Gastrocnemius medialis (tissue), 4 donors: ENCODE data around the gene PLEKHN1. TPM values are rescaled to one million over a fixed set of nuclear protein-coding genes. Genes with fewer than 3 reads are reported as not detected.

Source experiments
- ATAC-seq, 2 donors: fragments of 150-250 bp; one replicate each; pipeline ENCODE4 v1.9.1; 2016
- DNase-seq, 2 donors: peaks; one replicate each; pipeline ENCODE4 v3.0.0-alpha.2; 2019
- H3K27ac ChIP-seq, 4 donors: fragments of 200-600 bp; sonication (generic); 1 replicate in 1 of 4; 2 replicates in 3 of 4; pipeline ENCODE4 v1.5.1; 2016 to 2018; ENCODE audit warnings: mild to moderate bottlenecking in 2 of 4, moderate library complexity in 1 of 4
- H3K27me3 ChIP-seq, 3 donors: fragments of 200-600 bp; sonication (generic) in 2 of 3; 1 replicate in 1 of 3; 2 replicates in 2 of 3; pipeline versions ENCODE4 v1.5.1 to v1.6.0; 2016 to 2019; ENCODE audit warnings: mild to moderate bottlenecking in 1 of 3, moderate library complexity in 1 of 3
- H3K36me3 ChIP-seq, 2 donors: fragments of 200-600 bp; sonication (generic) in 1 of 2; one replicate each; pipeline ENCODE4 v1.5.1; 2017 to 2018
- H3K4me1 ChIP-seq, 2 donors: fragments of 200-600 bp; sonication (generic) in 1 of 2; one replicate each; pipeline ENCODE4 v1.5.1; 2016 to 2017; ENCODE audit warnings: mild to moderate bottlenecking in 2 of 2
- H3K4me3 ChIP-seq, 4 donors: fragments of 200-600 bp; sonication (generic) in 3 of 4; 1 replicate in 1 of 4; 2 replicates in 3 of 4; pipeline ENCODE4 v1.5.1; 2016 to 2019; ENCODE audit warnings: mild to moderate bottlenecking in 2 of 4
- H3K9me3 ChIP-seq, 3 donors: fragments of 200-600 bp; sonication (generic) in 2 of 3; 1 replicate in 1 of 3; 2 replicates in 2 of 3; pipeline ENCODE4 v1.5.1; 2016 to 2019
- CTCF ChIP-seq, 5 experiments: fragments of 450-650 bp in 3 of 5; fragments of 200-600 bp in 2 of 5; sonication (generic) in 2 of 5; IDR thresholded peaks in 4 of 5; conservative IDR thresholded peaks in 1 of 5; 1 replicate in 4 of 5; 2 replicates in 1 of 5; pipeline ENCODE4 v1.5.1; 2016 to 2019; ENCODE audit warnings: antibody characterized with exemption in 5 of 5, mild to moderate bottlenecking in 3 of 5, moderate library complexity in 3 of 5
- POLR2A ChIP-seq, 2 donors: fragments of 450-650 bp; IDR thresholded peaks; one replicate each; pipeline ENCODE4 v1.6.1; 2017; ENCODE audit warnings: antibody characterized with exemption in 2 of 2, mild to moderate bottlenecking in 2 of 2, moderate library complexity in 2 of 2
- in situ Hi-C, 4 donors: fragments of 200-750 bp; cut with MboI; loops; one replicate each; pipeline versions ENCODE4 v1.15.0 to v1.8.0; 2017; ENCODE audit warnings: low sequenced_read_pairs in 4 of 4
- intact Hi-C: fragments of 100-400 bp; cut with DNase I; formaldehyde crosslinking; loops from one replicate; pipeline ENCODE4 v1.15.1; 2023; ENCODE audit warnings: low total_unique reads
- total RNA-seq, 4 donors: library from RNA; depleted of rRNA; stranded (reverse); fragments of >200 nt; gene quantifications; one replicate each; pipeline versions ENCODE4 v1.1.0 to v1.2.3, GENCODE V29; 2016

PLEKHN1 gene
- total RNA-seq, 4 donors from 2014 or later, result 0.23 TPM; not detected in 3

- no peaks in the 10 kb centered on the region for H3K9me3 ChIP-seq
- H3K27ac ChIP-seq, result no peak overlapping the region
- in situ Hi-C loops, result no loop called here
- no peak overlapping the region for H3K4me3 ChIP-seq
- TF ChIP-seq POLR2A (IDR thresholded peaks at IDR 0.05) (no peak), CTCF (IDR thresholded peaks at IDR 0.05 in 4 of 5, conservative IDR thresholded peaks at IDR 0.05 in 1 of 5) (no peak)
- DNase-seq (no peak), ATAC-seq (no peak)
- H3K27me3 ChIP-seq, result peaks cover 38 to 48% (median 48%) of the 10 kb centered on the region in 3 donors
- H3K4me1 ChIP-seq, result peaks cover 12 to 24% of the 10 kb centered on the region in 2 donors
- peaks cover 0 to 26% of the 10 kb centered on the region in 2 donors for H3K36me3 ChIP-seq
- intact Hi-C loops, result no loop called here
Measured at GRCh38 chr1:942411-942821, 23.9 kb upstream of the PLEKHN1 start.

GRCh38 chr1:942864-943533 lies 23.3 kb upstream of the PLEKHN1 start:
- intact Hi-C loops (no loop called here), in situ Hi-C loops (no loop called here)
- no peak for TF ChIP-seq CTCF (IDR thresholded peaks at IDR 0.05 in 4 of 5, conservative IDR thresholded peaks at IDR 0.05 in 1 of 5)
- TF ChIP-seq POLR2A (IDR thresholded peaks at IDR 0.05), result no peak
- Histone ChIP-seq H3K36me3 (peaks cover 0 to 32% of the 10 kb centered on the region in 2 donors), H3K4me1 (peaks cover 12 to 24% of the 10 kb centered on the region in 2 donors), H3K9me3 (no peaks in the 10 kb centered on the region), H3K27ac (no peak overlapping the region), H3K27me3 (peaks cover 38 to 48% (median 44%) of the 10 kb centered on the region in 3 donors), H3K4me3 (no peak overlapping the region)
- ATAC-seq (no peak), DNase-seq (no peak)

- H3K4me3 ChIP-seq, result no peak overlapping the region
- no peak for ATAC-seq
Measured at GRCh38 chr1:943545-944340, 22.5 kb upstream of the PLEKHN1 start.

More at GRCh38 chr1:943545-944340, 22.5 kb upstream of the PLEKHN1 start:
- Histone ChIP-seq H3K4me1 (peaks cover 12 to 24% of the 10 kb centered on the region in 2 donors), H3K36me3 (peaks cover 0 to 39% of the 10 kb centered on the region in 2 donors), H3K27ac (no peak overlapping the region), H3K27me3 (peaks cover 36 to 41% (median 37%) of the 10 kb centered on the region in 3 donors), H3K9me3 (no peaks in the 10 kb centered on the region)
- DNase-seq, result no peak
- in situ Hi-C loops, result no loop called here
- intact Hi-C loops, result no loop called here
- TF ChIP-seq POLR2A (IDR thresholded peaks at IDR 0.05) (no peak), CTCF (IDR thresholded peaks at IDR 0.05 in 4 of 5, conservative IDR thresholded peaks at IDR 0.05 in 1 of 5) (no peak)
